Type B pancreatic cell (in vitro differentiated cells): ENCODE measurements around the gene TMEM139. TPM values are rescaled to one million over a fixed set of nuclear protein-coding genes. Genes with fewer than 3 reads are reported as not detected.
A peak's percentile ranks its signal among the peaks of the same experiment; 100 is the strongest.

ENCODE experiments used
- DNase-seq: peaks from one replicate; pipeline ENCODE4 v3.0.0; 2021; ENCODE audit warnings: mixed read lengths; ENCODE audit not compliant: unreplicated experiment; ENCODE audit errors: extremely low spot score
- H3K27ac Mint-ChIP-seq: 2 replicates; pipeline ENCODE4 v1.8.0; 2021; ENCODE audit warnings: mild to moderate bottlenecking, mixed read lengths
- H3K27me3 Mint-ChIP-seq: 2 replicates; pipeline ENCODE4 v1.8.0; 2021; ENCODE audit warnings: mixed read lengths
- H3K36me3 Mint-ChIP-seq: 2 replicates; pipeline ENCODE4 v1.8.0; 2021; ENCODE audit warnings: mixed read lengths
- H3K4me1 Mint-ChIP-seq: one replicate; pipeline ENCODE4 v1.8.0; 2021; ENCODE audit warnings: mixed read lengths; ENCODE audit not compliant: unreplicated experiment
- H3K4me3 Mint-ChIP-seq: 2 replicates; pipeline ENCODE4 v1.8.0; 2021; ENCODE audit warnings: mild to moderate bottlenecking, mixed read lengths
- H3K9me3 Mint-ChIP-seq: 2 replicates; pipeline ENCODE4 v1.8.0; 2021; ENCODE audit warnings: mixed read lengths
- long read RNA-seq: library from polyadenylated mRNA; unstranded; transcript quantifications from one replicate; pipeline ENCODE4 v2.0.0, GENCODE V29; 2020
- total RNA-seq: library from RNA; stranded (reverse); gene quantifications from 2 replicates; pipeline ENCODE4 v1.2.1, GENCODE V29; 2021; ENCODE audit warnings: low replicate concordance
- TF ChIP-seq, protein P1 (sequence below): fragments of 200-600 bp; sonication (generic); conservative IDR thresholded peaks from 2 replicates; pipeline ENCODE4 v1.5.0; 2021; ENCODE audit warnings: antibody characterized with exemption, mild to moderate bottlenecking

The TMEM139 gene
- 2.6 and 4.8 TPM in 2 replicates for total RNA-seq
- long read RNA-seq, partial matches to known transcripts, result 0 of 4 reads
- long read RNA-seq, other reads (novel, unspliced or antisense), result 1 of 4 reads

DNA sequence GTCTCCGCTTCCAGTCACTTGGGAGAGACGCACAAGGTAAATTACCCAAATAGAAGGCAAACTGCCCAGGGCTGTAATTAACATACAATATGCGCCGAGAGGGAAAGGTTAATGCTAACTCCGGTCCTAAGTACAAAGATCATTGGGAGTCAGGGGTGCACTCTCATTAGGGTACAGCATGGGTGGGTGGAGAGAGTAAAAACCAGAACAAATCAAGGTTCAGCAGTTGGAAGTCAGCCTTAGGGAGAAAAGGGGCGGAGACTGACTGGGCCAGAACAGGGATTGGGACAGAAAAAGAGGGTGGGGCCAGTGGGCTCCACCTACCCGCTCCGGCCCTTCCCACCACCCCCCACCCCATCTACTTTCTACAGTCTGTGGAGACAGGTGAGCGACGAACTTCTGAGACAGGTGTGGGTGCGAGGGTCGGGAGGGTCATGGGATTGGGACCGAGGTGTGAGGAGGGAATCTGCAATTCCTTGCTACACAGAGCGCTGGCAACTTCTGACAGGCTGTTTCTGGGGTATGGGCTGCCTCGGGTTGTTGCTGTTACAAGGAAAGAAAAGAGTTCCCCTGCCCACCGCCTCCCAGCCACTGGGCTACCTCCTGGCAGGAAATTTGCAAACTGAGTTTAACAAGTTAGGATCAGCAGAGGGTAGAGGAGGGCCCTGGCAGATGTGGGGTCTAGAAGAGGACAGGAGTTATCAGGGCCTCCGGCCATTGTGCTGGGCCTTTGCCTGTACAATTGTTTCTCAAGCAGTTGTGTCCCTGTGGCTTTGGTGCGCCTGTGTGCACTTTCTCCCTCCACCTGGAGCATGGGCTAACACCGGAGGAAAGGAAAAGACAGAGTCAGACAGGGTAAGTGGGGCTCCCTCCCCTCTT lies at the start of gene TMEM139:
Gene TMEM139 (plus strand): TSS at position 368 of the 879 bp plus-strand sequence. CDS start 1,000 bp downstream, outside the sequence.
- H3K4me3 Mint-ChIP-seq, result peak within 1 kb of the TSS; percentile 48
- TF ChIP-seq, protein P1, sequence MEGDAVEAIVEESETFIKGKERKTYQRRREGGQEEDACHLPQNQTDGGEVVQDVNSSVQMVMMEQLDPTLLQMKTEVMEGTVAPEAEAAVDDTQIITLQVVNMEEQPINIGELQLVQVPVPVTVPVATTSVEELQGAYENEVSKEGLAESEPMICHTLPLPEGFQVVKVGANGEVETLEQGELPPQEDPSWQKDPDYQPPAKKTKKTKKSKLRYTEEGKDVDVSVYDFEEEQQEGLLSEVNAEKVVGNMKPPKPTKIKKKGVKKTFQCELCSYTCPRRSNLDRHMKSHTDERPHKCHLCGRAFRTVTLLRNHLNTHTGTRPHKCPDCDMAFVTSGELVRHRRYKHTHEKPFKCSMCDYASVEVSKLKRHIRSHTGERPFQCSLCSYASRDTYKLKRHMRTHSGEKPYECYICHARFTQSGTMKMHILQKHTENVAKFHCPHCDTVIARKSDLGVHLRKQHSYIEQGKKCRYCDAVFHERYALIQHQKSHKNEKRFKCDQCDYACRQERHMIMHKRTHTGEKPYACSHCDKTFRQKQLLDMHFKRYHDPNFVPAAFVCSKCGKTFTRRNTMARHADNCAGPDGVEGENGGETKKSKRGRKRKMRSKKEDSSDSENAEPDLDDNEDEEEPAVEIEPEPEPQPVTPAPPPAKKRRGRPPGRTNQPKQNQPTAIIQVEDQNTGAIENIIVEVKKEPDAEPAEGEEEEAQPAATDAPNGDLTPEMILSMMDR, result no peak
- H3K36me3 Mint-ChIP-seq, result peaks cover 4% of the 10 kb centered on the region
- H3K9me3 Mint-ChIP-seq, result peaks cover 5% of the 10 kb centered on the region
- peaks cover 30% of the 10 kb centered on the region for H3K4me1 Mint-ChIP-seq
- peak within 1 kb of the TSS; percentile 62 for H3K27ac Mint-ChIP-seq
- no peaks in the 10 kb centered on the region for H3K27me3 Mint-ChIP-seq
- no peak for DNase-seq

GRCh38 chr7:143235561-143235960 lies 49.2 kb upstream of the TMEM139 start:
- no peak overlapping the region for H3K4me3 Mint-ChIP-seq
- DNase-seq, result no peak
- no peak overlapping the region for H3K27ac Mint-ChIP-seq
- H3K27me3 Mint-ChIP-seq, result peaks cover 2% of the 10 kb centered on the region
- peaks cover 17% of the 10 kb centered on the region for H3K9me3 Mint-ChIP-seq
- no peaks in the 10 kb centered on the region for H3K36me3 Mint-ChIP-seq
- TF ChIP-seq, protein P1, result no peak
- peaks cover 5% of the 10 kb centered on the region for H3K4me1 Mint-ChIP-seq

DNA sequence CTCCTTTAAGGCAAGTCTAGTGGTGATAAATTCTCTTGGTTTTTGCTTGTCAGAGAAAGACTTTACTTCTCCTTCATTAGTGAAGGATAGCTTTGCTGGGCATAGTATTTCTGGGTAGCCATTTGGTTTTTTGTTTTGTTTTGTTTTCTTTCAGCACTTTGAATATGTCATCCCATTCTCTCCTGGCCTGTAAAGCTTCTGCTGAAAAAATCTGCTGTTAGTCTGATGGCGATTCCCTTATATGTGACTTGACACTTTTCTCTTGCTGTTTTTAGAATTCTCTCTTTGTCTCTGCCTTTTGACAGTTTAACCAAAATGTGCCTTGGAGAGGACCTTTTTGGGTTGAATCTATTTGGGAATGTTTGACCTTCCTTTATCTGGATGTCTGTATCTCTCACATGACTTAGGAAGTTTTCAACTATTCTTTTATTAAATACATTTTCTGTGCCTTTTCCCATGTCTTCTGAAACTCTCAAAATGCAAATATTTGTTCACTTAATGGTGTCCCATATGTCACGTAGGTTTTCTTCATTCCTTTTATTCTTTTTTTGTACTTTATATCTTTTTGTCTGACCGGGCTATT lies 48.3 kb upstream of the TMEM139 start:
- Mint-ChIP-seq H3K27ac (no peak overlapping the region), H3K9me3 (peaks cover 17% of the 10 kb centered on the region), H3K27me3 (peaks cover 2% of the 10 kb centered on the region), H3K36me3 (no peaks in the 10 kb centered on the region), H3K4me3 (no peak overlapping the region), H3K4me1 (peaks cover 9% of the 10 kb centered on the region)
- TF ChIP-seq, protein P1, result no peak
- DNase-seq, result no peak

DNA sequence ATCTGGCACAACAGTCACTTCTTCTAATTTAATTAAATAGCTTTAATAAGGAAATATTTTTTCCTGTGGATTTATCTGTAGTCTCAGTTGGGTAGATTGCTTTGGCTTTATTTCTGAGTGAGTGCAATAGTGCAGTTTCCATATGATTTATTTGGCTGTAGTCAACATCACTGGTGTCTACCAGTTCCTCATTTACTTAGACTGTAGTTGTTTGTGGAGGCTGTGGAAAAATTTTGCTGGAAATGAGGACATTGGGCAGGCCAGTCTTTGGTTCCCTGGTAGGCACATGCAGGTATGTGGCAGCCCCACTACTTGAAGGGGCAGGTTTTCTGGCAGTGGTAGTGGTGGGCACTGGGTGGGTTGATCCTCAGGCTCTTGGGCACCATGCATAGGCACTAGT lies 47.4 kb upstream of the TMEM139 start:
- Mint-ChIP-seq H3K4me3 (no peak overlapping the region), H3K36me3 (no peaks in the 10 kb centered on the region), H3K27ac (no peak overlapping the region), H3K27me3 (peaks cover 2% of the 10 kb centered on the region), H3K4me1 (peaks cover 9% of the 10 kb centered on the region), H3K9me3 (peaks cover 17% of the 10 kb centered on the region)
- no peak for DNase-seq
- TF ChIP-seq, protein P1, result no peak

GRCh38 chr7:143238289-143238980 lies 46.3 kb upstream of the TMEM139 start:
- Mint-ChIP-seq H3K27ac (no peak overlapping the region), H3K27me3 (no peaks in the 10 kb centered on the region), H3K4me1 (peaks cover 14% of the 10 kb centered on the region)

More at GRCh38 chr7:143238289-143238980, 46.3 kb upstream of the TMEM139 start:
- no peaks in the 10 kb centered on the region for H3K36me3 Mint-ChIP-seq
- DNase-seq, result no peak
- TF ChIP-seq, protein P1, result no peak
- H3K9me3 Mint-ChIP-seq, result peaks cover 17% of the 10 kb centered on the region
- no peak overlapping the region for H3K4me3 Mint-ChIP-seq
